Inflammatory macrophage (primary cell): ENCODE data around the gene SLC2A1.

Experiments
- DNase-seq, 2 donors: peaks; one replicate each; pipeline ENCODE4 v3.0.0-alpha.2; 2020 to 2022

Gene SLC2A1

DNA sequence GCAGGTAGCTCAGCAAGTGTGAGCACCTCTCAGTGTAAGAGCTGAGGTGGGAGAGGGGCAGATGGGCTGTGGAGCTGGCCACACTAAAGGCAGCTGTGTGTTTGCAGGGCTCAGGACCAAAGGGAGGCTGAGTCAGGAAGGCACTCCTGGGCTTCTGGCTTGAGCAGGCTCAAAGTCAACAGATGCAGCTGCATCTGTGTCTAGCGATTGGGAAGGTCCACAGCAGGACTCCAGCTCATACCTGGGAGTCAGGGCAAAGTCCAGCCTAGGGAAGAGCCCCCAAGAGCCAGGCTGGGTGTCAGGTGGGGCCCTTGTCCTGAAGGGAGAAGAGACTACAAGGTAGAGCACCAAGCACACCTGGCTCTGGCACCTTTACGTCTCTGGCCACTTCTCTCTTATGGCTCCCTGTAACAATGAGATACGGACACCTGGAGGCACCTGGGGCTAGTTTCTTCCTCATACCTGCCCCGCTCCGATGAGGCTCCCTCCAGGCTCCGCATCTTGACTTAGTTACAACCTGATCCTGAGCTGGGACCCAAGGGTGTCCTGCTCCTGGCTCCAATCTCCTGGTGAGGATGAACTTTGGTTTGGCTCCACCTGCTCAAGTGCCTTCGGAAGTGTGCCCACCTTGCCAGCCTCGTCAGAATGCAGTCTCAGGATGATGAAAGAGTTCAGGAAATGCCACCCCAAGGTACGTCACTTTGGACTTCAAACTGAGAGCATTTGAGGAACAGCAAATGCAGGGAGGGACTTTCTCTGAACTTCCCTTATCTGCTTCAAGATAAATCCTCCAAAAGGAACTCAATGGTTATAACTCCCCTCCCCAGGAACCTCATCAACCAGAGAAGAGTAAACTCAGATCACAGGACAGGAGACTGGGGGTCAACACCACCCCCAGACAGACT, 21.5 kb upstream of the SLC2A1 start:
- DNase-seq = peak; percentile 61 to 69

DNA sequence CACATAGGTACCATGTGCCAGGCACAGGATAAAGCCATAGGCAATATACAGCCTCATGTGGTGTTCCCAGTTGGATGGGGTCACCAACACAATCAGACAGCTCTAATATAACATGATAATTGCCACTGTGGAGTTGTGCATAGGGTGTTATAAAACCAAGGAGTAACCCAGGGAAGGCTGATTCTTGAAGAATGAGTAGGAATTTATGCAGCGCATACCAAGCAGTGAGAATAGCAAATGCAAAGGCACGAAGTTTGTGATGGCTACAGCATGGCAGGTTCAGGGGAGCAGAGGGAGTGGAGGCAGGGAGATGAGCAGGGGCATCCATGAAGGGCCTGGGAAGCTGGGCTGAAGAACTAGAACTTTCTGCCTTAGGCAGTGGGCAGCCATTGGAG, 20.4 kb upstream of the SLC2A1 start:
- DNase-seq = no peak

DNA sequence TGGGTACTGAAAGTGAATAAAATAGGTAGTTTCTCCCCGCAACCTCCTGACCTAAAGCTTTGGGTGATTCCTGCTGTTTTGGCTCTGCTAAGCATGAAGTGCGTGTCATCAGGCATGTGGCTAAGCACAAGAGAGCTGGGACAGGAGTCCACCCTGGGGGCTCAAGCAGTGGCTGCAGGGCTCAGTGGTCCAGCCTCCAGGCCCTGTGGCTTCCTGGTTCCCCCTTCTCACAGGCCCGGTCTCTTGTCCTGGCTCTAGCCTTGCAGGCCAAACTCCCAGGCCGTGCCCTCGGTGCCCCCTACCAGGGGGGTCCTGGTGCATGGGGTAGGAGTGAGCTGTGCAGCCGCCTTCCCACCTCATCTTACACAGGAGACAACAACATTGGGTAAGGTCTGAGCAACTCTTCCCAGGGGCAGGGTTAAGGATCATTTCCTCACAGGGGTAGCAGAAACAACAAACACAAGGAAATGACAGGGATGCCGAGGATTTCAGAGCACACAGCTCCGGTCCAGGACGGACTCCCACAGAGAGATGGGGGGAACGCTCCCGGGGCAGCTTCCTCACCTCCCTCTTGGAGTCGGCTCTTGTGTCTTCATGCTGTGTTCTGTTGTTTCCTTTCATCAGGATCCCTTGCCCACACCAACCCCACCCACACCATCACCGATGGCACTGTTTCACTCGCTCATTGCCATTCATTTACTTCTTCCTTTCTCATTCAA, 19.8 kb upstream of the SLC2A1 start:
- DNase-seq = no peak

DNA sequence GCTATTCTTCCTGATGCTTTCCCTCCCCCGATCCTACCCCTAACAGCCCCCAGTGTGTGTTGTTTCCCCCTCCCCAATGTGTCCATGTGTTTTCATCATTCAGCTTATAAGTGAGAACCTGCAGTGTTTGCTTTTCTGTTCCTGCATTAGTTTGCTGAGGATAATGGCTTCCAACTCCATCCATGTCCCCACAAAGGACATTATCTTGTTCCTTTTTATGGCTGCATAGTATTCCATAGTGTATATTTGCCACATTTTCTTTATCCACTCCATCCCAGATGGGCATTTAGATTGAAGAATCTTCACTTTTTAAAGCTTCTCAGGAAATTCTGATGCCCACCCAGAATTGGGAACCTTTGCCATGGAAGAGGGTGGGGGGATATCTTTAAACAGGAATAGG, 19.0 kb upstream of the SLC2A1 start:
- DNase-seq = no peak

DNA sequence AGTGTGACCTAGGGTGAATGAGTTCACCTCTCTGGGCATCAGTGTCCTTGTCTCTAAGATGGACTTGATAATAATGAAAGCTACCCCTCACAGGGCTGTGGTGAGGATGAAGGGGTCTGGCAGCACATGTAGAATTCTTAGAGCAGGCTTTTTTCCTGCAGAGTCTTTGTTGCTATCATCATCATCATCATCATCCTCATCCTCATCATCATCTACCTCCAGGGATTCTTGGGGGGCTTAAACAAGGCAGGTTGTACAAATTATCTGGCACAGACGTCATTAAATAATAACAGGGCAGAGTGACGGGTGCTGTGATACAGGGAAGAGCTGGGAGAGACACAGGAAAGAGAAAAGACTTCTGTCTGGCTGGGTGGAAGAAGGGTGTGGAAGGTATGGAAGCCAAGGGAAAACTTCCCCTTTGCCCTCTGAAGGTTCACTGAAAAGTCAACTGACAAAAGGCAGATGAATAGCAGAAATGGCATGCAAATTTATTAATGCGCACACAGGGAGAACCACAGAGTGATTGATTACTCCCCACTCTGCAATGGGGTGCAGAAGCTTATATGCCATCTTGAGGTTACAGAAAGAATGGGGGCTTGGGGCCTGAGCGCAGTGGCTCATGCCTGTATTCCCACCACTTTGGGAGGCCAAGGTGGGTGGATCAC, 17.0 kb upstream of the SLC2A1 start:
- DNase-seq = no peak

DNA sequence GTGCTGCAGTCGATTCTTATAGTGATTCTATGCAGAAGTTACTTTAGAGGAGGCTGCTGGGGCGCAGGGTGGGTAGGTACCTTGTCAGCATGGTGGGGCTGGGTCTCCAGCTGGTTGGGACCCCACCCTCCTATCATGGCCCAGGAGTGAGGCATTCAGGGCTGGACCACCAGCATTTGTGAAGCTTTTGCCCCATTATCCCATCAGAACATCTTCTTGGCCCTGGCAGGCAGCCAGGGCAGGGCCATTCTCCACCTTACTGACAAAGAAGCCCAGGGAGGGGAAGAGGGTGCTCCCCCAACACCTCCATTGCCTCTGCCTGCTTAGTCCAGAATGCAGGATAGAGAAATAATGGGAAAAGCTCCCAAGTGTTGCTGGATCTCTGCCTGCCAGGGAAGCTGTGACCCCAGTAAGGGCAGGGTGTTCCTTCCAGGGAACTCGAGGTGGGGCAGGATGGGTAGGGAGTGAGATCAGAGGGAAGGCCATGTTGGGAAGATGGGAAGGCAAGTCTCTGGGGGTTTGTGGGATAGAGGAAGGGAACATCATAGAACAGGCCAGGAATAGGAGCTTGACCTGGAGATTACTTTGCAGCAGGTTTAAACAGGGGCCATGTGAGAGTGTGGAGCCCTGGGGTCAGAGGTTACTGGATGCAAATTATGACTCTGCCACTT, 16.2 kb upstream of the SLC2A1 start:
- DNase-seq = no peak

DNA sequence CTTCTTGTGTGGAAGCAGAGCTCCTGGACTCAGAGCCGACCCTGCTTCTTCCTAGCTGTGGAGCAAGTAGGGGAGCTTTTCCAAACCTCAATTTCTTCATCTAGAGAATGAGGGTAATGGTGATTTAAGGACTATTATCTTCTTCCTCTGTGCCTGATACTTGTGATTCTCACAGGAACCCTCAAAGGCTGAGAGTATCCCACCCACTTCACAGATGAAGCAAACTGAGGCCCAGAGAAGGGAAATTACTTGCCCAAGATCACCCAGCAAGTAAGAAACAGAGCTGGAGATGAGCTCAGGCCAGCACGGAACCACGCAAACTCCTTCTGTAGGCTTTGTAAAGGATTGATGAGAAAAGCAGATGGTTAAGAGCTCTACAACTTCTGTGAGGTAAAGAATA, 15.1 kb upstream of the SLC2A1 start:
- no peak for DNase-seq

DNA sequence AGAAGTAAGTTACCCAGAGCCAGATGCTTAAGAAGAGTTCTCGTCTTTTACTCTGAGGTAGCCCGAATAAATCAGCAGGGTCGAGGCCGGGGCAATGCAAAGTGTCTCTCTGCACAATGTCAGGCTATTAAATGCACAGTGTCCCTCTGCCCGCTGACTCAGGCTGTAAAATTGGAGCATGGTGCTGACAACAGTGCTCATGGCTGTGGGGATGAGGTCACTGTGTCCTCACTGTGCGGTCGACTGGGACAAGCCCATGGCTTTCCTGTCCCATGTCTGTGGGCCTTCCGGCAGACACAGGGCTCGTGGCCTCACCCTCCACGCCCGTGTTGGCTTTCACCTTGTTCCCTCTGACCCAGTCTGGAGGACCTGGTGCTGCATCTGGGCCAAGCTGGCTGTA, 14.6 kb upstream of the SLC2A1 start:
- DNase-seq = no peak

DNA sequence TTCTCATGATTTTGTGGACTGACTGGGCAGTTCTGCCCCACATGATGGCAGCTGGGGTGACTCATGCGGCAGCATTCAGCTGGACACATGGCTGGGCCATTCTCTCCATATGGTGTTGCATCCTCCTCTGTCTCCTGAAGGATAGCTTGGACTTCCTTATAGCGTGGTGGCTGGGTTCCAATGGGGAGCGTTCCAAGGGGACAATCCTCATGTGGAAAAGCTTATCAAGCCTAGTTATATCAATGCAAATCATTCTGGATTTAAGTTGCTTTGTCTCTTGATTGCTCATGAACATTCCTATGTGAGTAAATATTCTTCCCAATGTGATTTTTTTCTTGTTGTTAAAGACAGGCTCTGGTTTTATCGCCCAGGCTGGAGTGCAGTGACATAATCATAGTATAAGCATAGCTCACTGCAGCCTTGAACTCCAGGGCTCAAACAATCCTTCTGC, 13.2 kb upstream of the SLC2A1 start:
- peak in 1 of 2 donors; percentile 13 for DNase-seq

DNA sequence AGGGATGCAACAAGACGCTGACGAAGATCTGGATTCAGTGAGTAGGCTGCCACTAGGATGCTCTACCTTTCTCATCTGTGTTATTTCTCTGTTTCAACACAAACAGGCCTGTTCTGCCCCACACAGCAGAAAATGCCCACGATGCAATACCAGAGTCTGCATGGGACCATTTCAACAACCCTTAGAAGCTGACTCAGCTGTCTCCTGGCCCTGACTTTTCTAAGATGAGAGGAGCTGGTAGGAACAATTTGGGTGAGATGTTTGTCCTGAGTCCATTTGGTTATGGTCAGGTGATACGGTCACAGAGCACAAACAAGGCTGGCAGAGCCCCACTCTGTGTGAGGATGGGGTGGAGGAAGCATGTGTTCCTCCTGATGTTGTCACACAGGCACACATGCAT, 11.5 kb upstream of the SLC2A1 start:
- no peak for DNase-seq

DNA sequence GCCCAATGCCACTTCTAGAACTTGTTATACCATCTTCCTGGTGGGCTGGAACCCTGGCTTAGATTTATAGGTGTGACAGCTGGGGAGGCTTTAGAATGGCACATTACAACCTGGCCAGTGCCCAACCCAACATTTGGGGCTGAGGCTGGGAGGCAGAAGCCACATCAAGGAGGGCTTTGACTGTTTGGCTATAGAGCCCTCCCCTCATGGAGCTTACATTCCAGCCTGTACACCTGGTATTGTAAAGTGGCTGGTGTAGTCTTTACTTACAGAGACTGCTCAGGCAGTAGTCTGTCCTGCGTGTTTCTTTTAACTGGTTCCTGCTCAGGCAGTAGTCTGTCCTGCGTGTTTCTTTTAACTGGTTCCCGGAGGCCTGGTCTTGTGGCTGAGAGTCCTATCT, 10.0 kb upstream of the SLC2A1 start:
- no peak for DNase-seq

DNA sequence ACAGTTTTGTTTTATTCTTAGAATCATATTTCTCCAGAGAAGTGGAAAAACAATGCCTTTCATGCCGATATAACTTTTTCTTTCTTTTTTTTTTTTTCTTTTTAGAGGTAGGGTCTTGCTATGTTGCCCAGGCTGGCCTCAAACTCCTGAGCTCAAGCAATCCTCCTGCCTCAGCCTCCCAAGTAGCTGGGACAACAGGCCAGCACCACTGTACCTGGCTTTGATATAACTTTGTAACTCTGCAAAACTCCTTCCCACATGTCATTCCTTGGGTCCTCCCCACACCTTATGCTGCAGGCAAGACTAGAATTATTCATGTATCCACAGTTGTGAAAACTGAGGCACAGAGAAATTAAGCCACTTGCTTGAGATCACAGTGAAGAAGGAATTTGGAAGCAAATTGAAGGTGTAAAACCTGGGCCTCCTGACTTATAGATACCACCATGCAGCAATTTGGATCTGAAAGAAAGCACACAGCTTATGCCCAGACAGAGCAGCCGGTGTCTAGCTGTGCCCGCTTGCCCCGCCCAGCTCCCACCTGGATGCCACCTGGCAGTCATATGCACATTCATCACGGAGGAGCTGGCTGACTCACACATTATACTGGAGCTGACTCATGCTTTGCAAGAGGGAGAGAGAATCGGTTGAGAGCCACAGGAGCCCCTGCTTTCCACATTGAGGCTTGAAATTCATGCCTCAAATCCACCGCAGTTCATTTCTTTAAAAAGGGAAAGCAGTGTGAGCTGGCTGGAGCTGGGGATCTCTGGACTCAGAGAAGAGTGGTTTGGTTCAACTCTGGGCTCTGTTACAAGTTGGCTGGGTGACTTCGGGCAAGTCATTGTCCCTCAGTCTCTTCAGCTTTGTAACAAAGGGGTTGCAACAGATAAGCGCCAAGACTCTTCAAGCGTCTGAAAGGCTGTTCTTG, 8.3 kb upstream of the SLC2A1 start:
- no peak for DNase-seq

DNA sequence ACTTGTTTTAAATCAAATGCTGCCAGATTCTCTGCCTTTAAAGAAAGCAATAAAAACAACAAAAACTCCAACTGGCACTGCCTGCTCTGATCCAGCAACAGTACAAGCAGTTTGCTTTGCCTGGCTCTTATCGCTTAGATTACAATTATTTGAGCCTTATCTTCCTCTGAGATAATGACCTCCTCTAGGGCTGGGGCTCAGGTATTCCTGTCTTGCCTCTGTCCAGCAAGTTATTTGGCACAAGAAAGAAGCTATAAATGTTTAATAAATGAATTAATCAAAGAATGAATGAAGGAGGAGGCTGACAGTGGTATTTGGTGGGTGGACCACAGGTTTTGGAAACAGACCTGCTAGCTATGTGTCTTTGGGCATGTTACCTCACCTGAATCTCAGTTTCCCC, 6.7 kb upstream of the SLC2A1 start:
- no peak for DNase-seq

DNA sequence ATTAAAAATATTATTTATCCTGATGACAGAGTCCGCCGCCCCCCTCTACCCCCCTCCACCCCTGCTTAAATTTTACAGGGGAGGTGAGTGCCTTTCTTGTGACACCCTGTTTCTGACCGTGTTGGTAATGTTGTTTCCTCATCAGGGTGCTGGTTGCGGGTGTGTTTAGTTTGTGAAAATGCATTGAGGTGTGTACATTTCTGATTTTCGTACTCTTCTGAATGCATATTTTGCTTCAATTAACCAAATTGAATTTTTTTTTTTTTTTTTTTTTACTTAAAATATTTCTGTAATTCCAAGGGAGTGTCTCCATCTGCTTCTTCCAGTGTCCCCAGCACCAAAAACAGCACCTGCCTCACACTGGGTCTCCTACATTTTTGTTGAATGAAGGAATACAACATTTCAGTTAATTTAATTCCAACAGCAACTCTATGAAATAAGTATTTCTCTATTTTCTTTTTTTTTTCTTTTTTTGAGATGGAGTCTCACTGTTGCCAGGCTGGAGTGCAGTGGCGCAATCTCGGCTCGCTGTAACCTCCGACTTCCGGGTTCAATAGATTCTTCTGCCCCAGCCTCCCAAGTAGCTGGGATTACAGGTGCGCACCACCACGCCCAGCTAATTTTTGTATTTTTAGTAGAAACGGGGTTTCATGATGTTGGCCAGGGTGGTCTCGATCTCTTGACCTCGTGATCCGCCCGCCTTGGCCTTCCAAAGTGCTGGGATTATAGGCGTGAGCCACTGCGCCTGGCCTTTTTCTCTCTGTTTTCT, 5.6 kb upstream of the SLC2A1 start:
- DNase-seq = no peak

DNA sequence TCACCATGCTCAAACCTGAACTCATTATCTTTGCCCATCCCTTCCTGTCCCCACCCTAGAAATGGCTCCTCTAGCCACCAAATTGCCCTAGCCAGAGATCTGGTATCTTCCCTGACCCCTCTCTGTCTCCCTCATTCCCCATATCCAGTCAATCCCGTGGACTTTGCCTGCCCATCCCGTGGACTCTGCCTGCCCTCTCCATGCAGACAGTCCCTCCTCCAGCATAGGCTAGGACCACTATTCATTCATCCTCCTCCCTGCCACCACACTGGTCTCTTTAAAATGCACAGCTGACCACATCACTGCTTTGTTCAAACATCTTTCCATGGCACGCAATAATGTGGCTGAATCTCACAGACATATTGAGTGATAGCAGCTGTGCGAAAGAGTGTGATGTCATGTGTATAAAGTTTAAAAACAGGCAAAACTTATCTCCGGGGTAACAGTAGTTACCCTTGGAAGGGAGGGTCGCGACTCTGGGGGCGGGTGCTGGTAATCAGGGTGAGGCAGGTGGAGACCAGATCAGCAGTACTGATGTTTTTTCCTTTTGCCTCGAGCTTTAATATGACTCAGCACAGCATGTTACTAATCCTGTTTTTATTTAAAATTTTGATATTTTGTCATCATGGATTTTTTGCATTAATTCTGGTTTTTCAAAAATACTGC, 4.8 kb upstream of the SLC2A1 start:
- no peak for DNase-seq

DNA sequence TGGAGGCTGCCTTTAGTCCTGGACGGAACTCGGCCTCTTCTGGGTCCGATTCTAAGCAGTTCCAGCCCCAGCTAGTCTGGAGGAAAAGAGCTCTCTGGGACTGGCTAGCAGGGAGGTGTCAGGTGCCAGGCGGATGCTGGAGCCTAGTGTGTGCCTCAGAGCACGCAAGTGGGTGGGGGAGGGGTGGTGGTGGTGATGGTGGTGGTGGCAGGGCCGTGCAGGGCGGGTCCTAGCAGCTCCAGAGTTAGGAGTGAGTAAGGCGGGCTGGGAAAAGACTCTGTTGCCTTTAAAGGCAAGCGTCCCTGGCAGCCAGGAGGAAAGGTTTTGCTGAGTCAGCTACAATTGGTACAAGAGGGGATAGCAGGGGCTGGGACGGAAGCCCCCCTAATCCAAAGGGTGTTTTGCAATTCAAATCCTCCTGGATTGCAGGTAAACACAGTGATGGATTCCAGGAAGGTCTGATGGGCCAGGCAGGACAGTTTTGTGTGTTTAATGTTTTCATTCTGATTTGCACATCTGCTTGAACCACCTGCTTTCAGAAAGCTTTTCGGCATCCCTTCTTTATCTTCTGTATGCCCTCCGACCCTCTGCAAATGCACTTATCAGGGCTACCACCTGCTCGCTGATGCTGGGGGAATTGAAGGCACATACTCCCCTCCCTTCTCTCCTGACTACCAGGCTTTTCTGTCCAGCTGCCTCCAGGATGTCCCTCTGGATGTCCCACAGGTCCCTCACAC, 4.1 kb upstream of the SLC2A1 start:
- no peak for DNase-seq

DNA sequence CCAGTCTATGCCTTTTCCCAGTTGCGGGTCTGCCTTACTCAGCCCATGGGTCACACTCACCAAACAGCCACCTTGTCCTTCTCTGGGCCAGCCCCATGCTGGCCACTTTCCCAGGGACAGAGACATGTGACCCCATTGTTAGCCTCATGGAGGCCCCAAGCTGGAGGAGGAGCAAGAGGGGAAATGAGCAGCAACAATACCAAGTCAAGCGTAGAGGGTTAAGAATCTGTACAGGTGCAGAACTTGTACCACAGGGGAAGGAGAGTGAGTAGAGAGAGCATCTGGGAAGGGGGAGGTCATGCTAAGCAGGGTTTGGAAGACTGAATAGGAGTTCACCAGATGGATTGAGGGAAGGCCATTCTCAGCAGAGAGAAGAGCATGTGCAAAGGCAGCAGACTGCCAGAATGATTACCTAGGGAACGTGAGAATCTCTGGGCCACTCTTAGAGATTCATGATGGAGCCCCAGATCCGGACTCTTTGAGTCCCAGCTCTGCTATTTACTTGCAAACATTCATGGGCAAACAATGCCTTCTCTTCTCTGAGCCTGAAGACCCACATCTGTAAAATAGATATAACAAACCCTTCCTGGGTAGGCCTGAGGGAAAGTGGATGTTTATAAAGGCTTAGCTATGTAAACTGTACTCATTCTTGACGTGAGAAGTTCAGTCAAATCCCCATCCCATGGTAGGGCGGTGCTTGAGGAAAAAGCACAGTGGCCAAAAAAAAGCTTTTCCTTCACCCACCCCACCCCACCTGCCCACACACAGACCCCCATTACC, 2.8 kb upstream of the SLC2A1 start:
- no peak for DNase-seq

DNA sequence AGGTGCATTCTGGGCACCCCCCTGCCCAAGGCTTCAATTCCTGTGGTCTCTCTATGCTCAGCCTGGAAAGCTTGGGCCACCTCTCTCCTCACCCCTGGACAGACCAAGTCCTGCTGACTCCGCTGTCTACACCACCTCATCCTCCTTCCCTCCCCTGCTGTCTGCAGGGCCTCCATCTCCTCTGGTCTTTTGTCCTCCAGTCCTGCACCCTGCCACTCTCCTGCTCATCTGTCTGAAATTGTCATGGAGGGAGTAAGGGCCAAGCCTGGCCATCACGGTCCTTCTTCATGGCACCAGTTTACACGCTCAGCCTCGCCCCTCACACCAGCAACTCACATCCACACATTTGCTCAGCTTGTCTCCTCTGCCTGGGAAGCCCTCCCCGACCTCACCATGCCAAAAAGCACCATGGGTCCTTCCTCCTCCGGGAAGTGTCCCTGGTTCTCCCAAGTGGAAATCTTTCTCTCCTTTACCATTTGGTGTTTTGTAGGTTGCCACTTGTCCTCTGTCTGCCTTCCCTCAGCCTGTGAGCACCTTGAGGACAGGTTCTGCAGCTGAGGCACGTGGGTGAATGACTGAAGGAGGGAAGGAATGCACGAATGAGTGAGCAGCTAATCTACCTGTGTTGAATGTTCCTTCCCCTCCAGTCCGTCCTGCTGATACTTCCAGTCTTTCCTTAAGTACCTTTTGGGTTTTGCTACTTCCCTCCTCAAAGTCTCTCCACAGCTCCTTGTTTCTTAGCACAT, 2.1 kb upstream of the SLC2A1 start:
- DNase-seq = no peak
